ENCODE measurements around the gene SLIT1. TPM values are rescaled to one million over a fixed set of nuclear protein-coding genes. Genes with fewer than 3 reads are reported as not detected.

The SLIT1 gene
- total RNA-seq, 4 donors from 2014 or later = not detected

- no peak for TF ChIP-seq POLR2A (IDR thresholded peaks at IDR 0.05)
- no peak for TF ChIP-seq CTCF (IDR thresholded peaks at IDR 0.05)
- intact Hi-C loops (cut with DNase I; ENCODE audit: low total_unique reads) = no loop called here
- no peak overlapping the region for H3K4me3 ChIP-seq (ENCODE audit: low read depth, poor library complexity, severe bottlenecking)
- 84 to 90% methylated on average over 4 of the region's 4 CpGs for WGBS, 2 donors
- DNase-seq (ENCODE audit: low spot score in 2 of 2) = no peak
Observed at GRCh38 chr10:97010695-97011206, 175.0 kb downstream of the SLIT1 start.

- intact Hi-C loops (cut with DNase I; ENCODE audit: low total_unique reads) = no loop called here
- WGBS, 2 donors = 97 to 100% methylated on average over 1 of the region's 1 CpG
- no peak for DNase-seq (ENCODE audit: low spot score in 2 of 2)
- no peak overlapping the region for H3K4me3 ChIP-seq (ENCODE audit: low read depth, poor library complexity, severe bottlenecking)
- TF ChIP-seq POLR2A (IDR thresholded peaks at IDR 0.05) = no peak
- no peak for TF ChIP-seq CTCF (IDR thresholded peaks at IDR 0.05)
Observed at GRCh38 chr10:97007417-97007816, 178.3 kb downstream of the SLIT1 start.

GRCh38 chr10:97006364-97006763 is 179.4 kb downstream of the SLIT1 start:
- no peak for TF ChIP-seq POLR2A (IDR thresholded peaks at IDR 0.05)
- TF ChIP-seq CTCF (IDR thresholded peaks at IDR 0.05) = no peak
- no peak overlapping the region for H3K4me3 ChIP-seq (ENCODE audit: low read depth, poor library complexity, severe bottlenecking)
- no peak for DNase-seq (ENCODE audit: low spot score in 2 of 2)
- intact Hi-C loops (cut with DNase I; ENCODE audit: low total_unique reads) = no loop called here
- 72 to 86% methylated on average over 6 of the region's 6 CpGs for WGBS, 2 donors

- intact Hi-C loops (cut with DNase I; ENCODE audit: low total_unique reads) = no loop called here
- TF ChIP-seq POLR2A (IDR thresholded peaks at IDR 0.05) (no peak), CTCF (IDR thresholded peaks at IDR 0.05) (no peak)
- no peak for DNase-seq (ENCODE audit: low spot score in 2 of 2)
- H3K4me3 ChIP-seq (ENCODE audit: low read depth, poor library complexity, severe bottlenecking) = no peak overlapping the region
- WGBS, 2 donors = 85 to 88% methylated on average over 5 of the region's 5 CpGs
Observed at GRCh38 chr10:97005349-97005748, 180.4 kb downstream of the SLIT1 start.

- intact Hi-C loops (cut with DNase I; ENCODE audit: low total_unique reads) = no loop called here
- DNase-seq (ENCODE audit: low spot score in 2 of 2) = no peak
- TF ChIP-seq POLR2A (IDR thresholded peaks at IDR 0.05) (no peak), CTCF (IDR thresholded peaks at IDR 0.05) (no peak)
- H3K4me3 ChIP-seq (ENCODE audit: low read depth, poor library complexity, severe bottlenecking) = no peak overlapping the region
- 86 to 89% methylated on average over 9 to 10 of the region's 10 CpGs for WGBS, 2 donors
Observed at GRCh38 chr10:97004591-97004990, 181.2 kb downstream of the SLIT1 start.

- no peak for TF ChIP-seq POLR2A (IDR thresholded peaks at IDR 0.05)
- TF ChIP-seq CTCF (IDR thresholded peaks at IDR 0.05) = no peak
- intact Hi-C loops (cut with DNase I; ENCODE audit: low total_unique reads) = no loop called here
- DNase-seq (ENCODE audit: low spot score in 2 of 2) = no peak
- WGBS, 2 donors = 96 to 97% methylated on average over 7 to 8 of the region's 8 CpGs
- no peak overlapping the region for H3K4me3 ChIP-seq (ENCODE audit: low read depth, poor library complexity, severe bottlenecking)
Observed at GRCh38 chr10:97003804-97004201, 182.0 kb downstream of the SLIT1 start.

Measured in lower leg skin (tissue), 4 donors.